Measurements from ENCODE around the gene MAP3K8. TPM values are rescaled to one million over a fixed set of nuclear protein-coding genes. Genes with fewer than 3 reads are reported as not detected.
A peak's percentile ranks its signal among the peaks of the same experiment; 100 is the strongest.

Gene MAP3K8
- total RNA-seq, 2 donors from 2014 or later, result 9.9 to 11.2 TPM

GRCh38 chr10:30502266-30503060, 68.5 kb downstream of the MAP3K8 start:
- intact Hi-C loops (cut with DNase I), result no loop called here
- ATAC-seq (no peak), DNase-seq (peak in 2 of 4 donors; percentile 18 to 52)
- 44 to 45% methylated on average over 11 of the region's 11 CpGs for WGBS, 2 donors
- TF ChIP-seq CTCF (IDR thresholded peaks at IDR 0.05), result no peak
- TF ChIP-seq POLR2A (IDR thresholded peaks at IDR 0.05), result no peak
- H3K27ac ChIP-seq, result no peak overlapping the region
- no peaks in the 10 kb centered on the region for H3K27me3 ChIP-seq
- H3K4me1 ChIP-seq, result no peaks in the 10 kb centered on the region
- H3K9me3 ChIP-seq, result no peaks in the 10 kb centered on the region
- no peak overlapping the region for H3K4me3 ChIP-seq
- H3K36me3 ChIP-seq (replicated peaks in 1 of 2; ENCODE audit: insufficient read depth in 1 of 2, low read depth in 2 of 2), result no peaks in the 10 kb centered on the region

GRCh38 chr10:30503700-30504266, 69.8 kb downstream of the MAP3K8 start:
- H3K4me3 ChIP-seq, result no peak overlapping the region
- 72 to 78% methylated on average over 10 of the region's 10 CpGs for WGBS, 2 donors
- ATAC-seq (no peak), DNase-seq (no peak)
- no peaks in the 10 kb centered on the region for H3K27me3 ChIP-seq
- H3K4me1 ChIP-seq, result no peaks in the 10 kb centered on the region
- intact Hi-C loops (cut with DNase I), result no loop called here
- no peaks in the 10 kb centered on the region for H3K36me3 ChIP-seq (replicated peaks in 1 of 2; ENCODE audit: insufficient read depth in 1 of 2, low read depth in 2 of 2)
- no peak overlapping the region for H3K27ac ChIP-seq
- H3K9me3 ChIP-seq, result no peaks in the 10 kb centered on the region
- no peak for TF ChIP-seq CTCF (IDR thresholded peaks at IDR 0.05)
- TF ChIP-seq POLR2A (IDR thresholded peaks at IDR 0.05), result no peak

- WGBS, 2 donors, result 66 to 70% methylated on average over 8 of the region's 8 CpGs
- no peak for TF ChIP-seq POLR2A (IDR thresholded peaks at IDR 0.05)
- no peak for TF ChIP-seq CTCF (IDR thresholded peaks at IDR 0.05)
- DNase-seq (no peak), ATAC-seq (no peak)
- Histone ChIP-seq H3K9me3 (no peaks in the 10 kb centered on the region), H3K27ac (peak overlapping the region in 1 of 4 donors; percentile 56), H3K4me1 (no peaks in the 10 kb centered on the region), H3K27me3 (no peaks in the 10 kb centered on the region), H3K36me3 (replicated peaks in 1 of 2; ENCODE audit: insufficient read depth in 1 of 2, low read depth in 2 of 2) (no peaks in the 10 kb centered on the region), H3K4me3 (no peak overlapping the region)
- intact Hi-C loops (cut with DNase I), result no loop called here
Observed at GRCh38 chr10:30505543-30506298, 71.7 kb downstream of the MAP3K8 start.

- TF ChIP-seq CTCF (IDR thresholded peaks at IDR 0.05) (no peak), POLR2A (IDR thresholded peaks at IDR 0.05) (no peak)
- Histone ChIP-seq H3K27me3 (no peaks in the 10 kb centered on the region), H3K4me1 (no peaks in the 10 kb centered on the region), H3K36me3 (replicated peaks in 1 of 2; ENCODE audit: insufficient read depth in 1 of 2, low read depth in 2 of 2) (no peaks in the 10 kb centered on the region), H3K9me3 (no peaks in the 10 kb centered on the region), H3K4me3 (no peak overlapping the region), H3K27ac (no peak overlapping the region)
- WGBS, 2 donors, result 65 to 71% methylated on average over 3 of the region's 3 CpGs
- ATAC-seq, result no peak
- DNase-seq, result no peak
- intact Hi-C loops (cut with DNase I), result no loop called here
Observed at GRCh38 chr10:30509508-30509907, 75.5 kb downstream of the MAP3K8 start.
